H1 (cell line): Measurements from ENCODE around the gene PAX8. TPM values are rescaled to one million over a fixed set of nuclear protein-coding genes. Genes with fewer than 3 reads are reported as not detected.

Experiments
- CTCF ChIA-PET: fragments of 300-600 bp; sonication (Branson Sonifier 250); formaldehyde crosslinking; loops from one replicate; lab custom pipeline; 2021; ENCODE audit not compliant: partially characterized antibody; lab: Charles Lee
- POLR2A ChIA-PET: fragments of 300-600 bp; sonication (Branson Sonifier 250); formaldehyde crosslinking; loops from one replicate; lab custom pipeline; 2021; ENCODE audit warnings: inconsistent platforms; ENCODE audit not compliant: partially characterized antibody; lab: Charles Lee
- DNase-seq, 2 experiments: peaks; one replicate each; pipeline versions ENCODE4 v3.0.0 to v3.0.0-alpha.2; 2010 to 2022; ENCODE audit warnings: low spot score in 2 of 2, low read depth in 1 of 2, mixed read lengths in 1 of 2
- FAIRE-seq: peaks from 2 replicates; lab custom pipeline; 2011; peaks lifted over from hg19 to GRCh38; lab: Jason Lieb, UNC
- H2AFZ ChIP-seq: 2 replicates; pipeline ENCODE4 v1.8.1; 2012; ENCODE audit warnings: low read length, inconsistent platforms
- H2AK5ac ChIP-seq: 2 replicates; pipeline ENCODE4 v1.6.1; 2013; ENCODE audit warnings: low read depth, low read length
- H2BK120ac ChIP-seq: replicated peaks from 2 replicates; pipeline ENCODE3; 2013; ENCODE audit warnings: low read depth, low read length, inconsistent platforms
- H2BK12ac ChIP-seq: 2 replicates; pipeline ENCODE4 v1.6.1; 2013; ENCODE audit warnings: low read depth, low read length
- H2BK15ac ChIP-seq: 2 replicates; pipeline ENCODE4 v1.6.1; 2013; ENCODE audit warnings: low read length
- H2BK20ac ChIP-seq: 2 replicates; pipeline ENCODE4 v1.6.1; 2013; ENCODE audit warnings: low read length
- H2BK5ac ChIP-seq: 2 replicates; pipeline ENCODE4 v1.6.1; 2013; ENCODE audit warnings: low read depth, low read length
- H3K14ac ChIP-seq: 2 replicates; pipeline ENCODE4 v1.6.1; 2013; ENCODE audit warnings: inconsistent platforms; ENCODE audit not compliant: insufficient read length
- H3K18ac ChIP-seq: 2 replicates; pipeline ENCODE4 v1.6.1; 2013; ENCODE audit warnings: low read length; ENCODE audit errors: extremely low read depth
- H3K23ac ChIP-seq: 2 replicates; pipeline ENCODE4 v1.6.1; 2013; ENCODE audit warnings: inconsistent platforms; ENCODE audit not compliant: insufficient read length
- H3K23me2 ChIP-seq: 2 replicates; pipeline ENCODE4 v1.6.1; 2013; ENCODE audit warnings: low read depth, low read length
- H3K27ac ChIP-seq: 2 replicates; pipeline ENCODE4 v1.6.1; 2011; ENCODE audit warnings: low read depth, low read length, inconsistent platforms
- H3K27me3 ChIP-seq, 4 experiments: replicated peaks in 1 of 4; 1 replicate in 1 of 4; 2 replicates in 3 of 4; pipeline versions ENCODE4 v1.6.1 to v1.8.1; 2011 to 2013; ENCODE audit warnings: low read length in 3 of 4, mild to moderate bottlenecking in 3 of 4, inconsistent platforms in 2 of 4, mixed read lengths in 2 of 4, moderate library complexity in 1 of 4; ENCODE audit not compliant: control insufficient read depth in 3 of 4, insufficient read depth in 3 of 4; ENCODE audit errors: extremely low read depth in 1 of 4
- H3K36me3 ChIP-seq, 4 experiments: 2 replicates each; pipeline versions ENCODE4 v1.6.1 to v1.8.1; 2011 to 2013; ENCODE audit warnings: mild to moderate bottlenecking in 4 of 4, low read length in 3 of 4, moderate library complexity in 2 of 4, control low read depth in 1 of 4, inconsistent platforms in 1 of 4; ENCODE audit not compliant: insufficient read depth in 4 of 4, control insufficient read depth in 2 of 4
- H3K4ac ChIP-seq: replicated peaks from 2 replicates; pipeline ENCODE3; 2013; ENCODE audit warnings: low read length, low read depth, mixed read lengths, inconsistent platforms; ENCODE audit not compliant: insufficient read length
- H3K4me1 ChIP-seq, 4 experiments: replicated peaks in 1 of 4; 1 replicate in 1 of 4; 2 replicates in 3 of 4; pipeline versions ENCODE4 v1.6.1 to v1.8.1; 2011 to 2013; ENCODE audit warnings: low read length in 3 of 4, inconsistent platforms in 2 of 4, mixed read lengths in 1 of 4; ENCODE audit not compliant: insufficient read depth in 4 of 4, control insufficient read depth in 3 of 4
- H3K4me2 ChIP-seq, 2 experiments: 2 replicates each; pipeline versions ENCODE4 v1.6.1 to v1.8.1; 2011 to 2013; ENCODE audit warnings: low read depth in 2 of 2, low read length in 2 of 2, control low read depth in 1 of 2, inconsistent platforms in 1 of 2, mild to moderate bottlenecking in 1 of 2; ENCODE audit not compliant: insufficient read depth in 1 of 2
- H3K4me3 ChIP-seq, 4 experiments: fragments of 200-600, 300-600 bp in 1 of 4; sonication (generic), shearing (Covaris generic), sonication (Bioruptor Twin) in 1 of 4; 2 replicates each; pipeline versions ENCODE4 v1.5.1 to v1.8.1; 2011 to 2016; ENCODE audit warnings: low read length in 4 of 4, low read depth in 3 of 4, control low read depth in 2 of 4, inconsistent platforms in 2 of 4, mild to moderate bottlenecking in 2 of 4, mixed read lengths in 1 of 4, moderate library complexity in 1 of 4; ENCODE audit not compliant: insufficient read depth in 2 of 4; ENCODE audit errors: extremely low read depth in 1 of 4
- H3K56ac ChIP-seq: replicated peaks from 2 replicates; pipeline ENCODE3; 2013; ENCODE audit warnings: low read depth, mild to moderate bottlenecking, mixed read lengths, low read length, inconsistent platforms; ENCODE audit not compliant: insufficient read length
- H3K79me1 ChIP-seq: 2 replicates; pipeline ENCODE4 v1.6.1; 2013; ENCODE audit warnings: low read depth, low read length, control low read depth
- H3K79me2 ChIP-seq, 2 experiments: 2 replicates each; pipeline versions ENCODE4 v1.6.1 to v1.8.1; 2012 to 2013; ENCODE audit warnings: low read length in 2 of 2, mild to moderate bottlenecking in 2 of 2, inconsistent platforms in 1 of 2; ENCODE audit not compliant: insufficient read depth in 2 of 2, control insufficient read depth in 1 of 2
- H3K9ac ChIP-seq, 4 experiments: replicated peaks in 1 of 4; 1 replicate in 1 of 4; 2 replicates in 3 of 4; pipeline versions ENCODE4 v1.6.1 to v1.8.1; 2011 to 2013; ENCODE audit warnings: low read depth in 3 of 4, low read length in 3 of 4, control low read depth in 2 of 4, mild to moderate bottlenecking in 2 of 4, moderate library complexity in 2 of 4, inconsistent platforms in 1 of 4; ENCODE audit errors: extremely low read depth in 1 of 4
- H3K9me3 ChIP-seq, 2 experiments: 2 replicates each; pipeline versions ENCODE4 v1.6.1 to v1.8.1; 2012 to 2013; ENCODE audit warnings: mild to moderate bottlenecking in 2 of 2, moderate library complexity in 2 of 2, control low read depth in 1 of 2, inconsistent platforms in 1 of 2, low read depth in 1 of 2, low read length in 1 of 2, mixed read lengths in 1 of 2; ENCODE audit not compliant: insufficient read depth in 2 of 2
- H4K20me1 ChIP-seq, 2 experiments: replicated peaks in 1 of 2; 2 replicates each; pipeline versions ENCODE3 to v1.8.1; 2011 to 2013; ENCODE audit warnings: inconsistent platforms in 2 of 2, low read length in 2 of 2, mild to moderate bottlenecking in 1 of 2; ENCODE audit not compliant: insufficient read depth in 2 of 2, control insufficient read depth in 1 of 2
- H4K5ac ChIP-seq: 2 replicates; pipeline ENCODE4 v1.6.1; 2013; ENCODE audit warnings: low read length, low read depth, mixed read lengths, inconsistent platforms; ENCODE audit not compliant: insufficient read length
- H4K8ac ChIP-seq: 2 replicates; pipeline ENCODE4 v1.8.0; 2013; ENCODE audit warnings: mild to moderate bottlenecking, moderate library complexity, low read length, inconsistent platforms; ENCODE audit not compliant: insufficient read depth; ENCODE audit errors: extremely low read depth
- H4K91ac ChIP-seq: replicated peaks from 2 replicates; pipeline ENCODE3; 2013; ENCODE audit warnings: low read length, mixed read lengths, inconsistent platforms; ENCODE audit not compliant: insufficient read length
- E2F6 ChIP-seq: IDR thresholded peaks from 2 replicates; pipeline ENCODE4 v1.6.1; 2012; ENCODE audit warnings: inconsistent platforms
- FOSL1 ChIP-seq: IDR thresholded peaks from 2 replicates; pipeline ENCODE4 v1.6.1; 2011; ENCODE audit warnings: mild to moderate bottlenecking, low read depth, low read length, moderate library complexity; ENCODE audit not compliant: insufficient read depth
- GTF2F1 ChIP-seq: IDR thresholded peaks from 2 replicates; pipeline ENCODE4 v1.6.1; 2012; ENCODE audit warnings: low read depth, low read length, improper control_type of control experiment, borderline replicate concordance
- JUND ChIP-seq: IDR thresholded peaks from 2 replicates; pipeline ENCODE4 v1.6.1; 2011; ENCODE audit warnings: mild to moderate bottlenecking, improper control_type of control experiment, low read length
- KDM4A ChIP-seq: IDR thresholded peaks from one replicate; pipeline ENCODE4 v1.7.1; 2012; ENCODE audit warnings: low read depth, mild to moderate bottlenecking, moderate library complexity, low read length, inconsistent platforms; ENCODE audit not compliant: severe bottlenecking
- MAX ChIP-seq: IDR thresholded peaks from 2 replicates; pipeline ENCODE4 v1.6.1; 2012; ENCODE audit warnings: inconsistent platforms
- POLR2AphosphoS5 ChIP-seq: IDR thresholded peaks from 2 replicates; pipeline ENCODE4 v1.6.1; 2011; ENCODE audit warnings: low read depth, low read length
- SP4 ChIP-seq: IDR thresholded peaks from 2 replicates; pipeline ENCODE4 v1.6.1; 2012; ENCODE audit warnings: low read length, inconsistent platforms
- TEAD4 ChIP-seq: IDR thresholded peaks from 2 replicates; pipeline ENCODE4 v1.6.1; 2012; ENCODE audit warnings: low read depth, low read length, inconsistent platforms, mixed read lengths
- USF2 ChIP-seq: IDR thresholded peaks from 2 replicates; pipeline ENCODE4 v1.6.1; 2011; ENCODE audit warnings: low read length, improper control_type of control experiment
- WGBS, 2 experiments: shearing (Covaris generic) in 1 of 2; methylation state at CpG; one replicate each; pipeline versions ENCODE4 v1.1.6 to v1.1.7; 2013 to 2015; ENCODE audit warnings: low lambda C conversion rate in 2 of 2, mixed read lengths in 2 of 2, inconsistent platforms in 1 of 2, low coverage in 1 of 2, missing lambda C conversion rate in 1 of 2; ENCODE audit not compliant: insufficient replicate concordance in 2 of 2, insufficient coverage in 1 of 2, insufficient read length in 1 of 2; ENCODE audit errors: extremely low coverage in 1 of 2, missing lambda C conversion rate in 1 of 2; 5-methylcytosine and 5-hydroxymethylcytosine counted together
- polyA plus RNA-seq, 7 experiments: library from polyadenylated mRNA; depleted of rRNA in 3 of 7; stranded (reverse) in 5 of 7; unstranded in 2 of 7; fragments of >200 nt in 5 of 7; fragments of 200-250 nt in 2 of 7; gene quantifications; 1 replicate in 5 of 7; 2 replicates in 1 of 7; 4 replicates in 1 of 7; pipeline versions ENCODE4 v1.2.1 to v1.2.3, GENCODE V29; 2011 to 2013; ENCODE audit warnings: missing spikeins in 2 of 7, mixed read lengths in 2 of 7
- total RNA-seq: library from RNA; stranded (reverse); fragmentation: NEBNext Ultra II Directional; extraction: Animal tissue kit (Norgen Biotek cat#: 25700); gene quantifications from 2 replicates; pipeline ENCODE4 v1.2.1, GENCODE V29; 2021

Gene PAX8
- total and polyA plus RNA-seq, 2 of the 8 experiments (the other 6 are each of a cell fraction or from before 2014, with no cell fraction given), result 0.02 TPM; not detected in 1

- no peak overlapping the region for H2AK5ac ChIP-seq
- CTCF ChIA-PET, result interaction anchor here (0.6 to 1.5 kb wide), 3 partner anchors 37 to 78 kb away, joined by 3 to 4 read pairs (median 3); partner anchors contain the start of gene PAX8
- 82% methylated on average over 2 of the region's 2 CpGs; no CpG with 5 or more reads in 1 of the 2 experiments for WGBS, 2 experiments
Measured at GRCh38 chr2:113316085-113316484, 37.4 kb upstream of the PAX8 start.

More at GRCh38 chr2:113316085-113316484, 37.4 kb upstream of the PAX8 start:
- Histone ChIP-seq H4K91ac (no peak overlapping the region), H3K23ac (no peak overlapping the region), H3K9me3 (no peaks in the 10 kb centered on the region), H4K8ac (no peak overlapping the region), H4K5ac (no peak overlapping the region), H3K14ac (no peak overlapping the region), H3K56ac (no peak overlapping the region), H2BK20ac (no peak overlapping the region), H3K9ac (no peak overlapping the region), H2AFZ (no peak overlapping the region), H3K4me1 (peaks cover 0 to 2% (median 0%) of the 10 kb centered on the region in 4 experiments; a peak in 1 of 7 replicates), H3K79me2 (no peaks in the 10 kb centered on the region)
- FAIRE-seq, result no peak
- POLR2A ChIA-PET, result no interaction called here
- no peak for DNase-seq
- TF ChIP-seq POLR2AphosphoS5 (no peak), GTF2F1 (no peak), TEAD4 (no peak), JUND (no peak), USF2 (no peak), MAX (no peak), E2F6 (no peak), FOSL1 (no peak), KDM4A (no peak), SP4 (no peak)
- TF ChIP-seq, all 59 proteins: peak for 0
- Histone ChIP-seq H2BK12ac (no peak overlapping the region), H3K27me3 (no peaks in the 10 kb centered on the region; a peak in 2 of 7 replicates), H2BK5ac (no peak overlapping the region), H3K18ac (no peak overlapping the region), H4K20me1 (no peaks in the 10 kb centered on the region), H3K4ac (no peak overlapping the region), H3K27ac (no peak overlapping the region), H3K4me3 (no peak overlapping the region), H2BK15ac (no peak overlapping the region), H3K36me3 (no peaks in the 10 kb centered on the region), H2BK120ac (no peak overlapping the region), H3K23me2 (no peaks in the 10 kb centered on the region), H3K4me2 (no peak overlapping the region), H3K79me1 (no peaks in the 10 kb centered on the region)
